Activated naive CD4-positive, alpha-beta T cell treated with anti-CD3 and anti-CD28 coated beads for 36 hours (primary cell): ENCODE results near the gene KLKB1. TPM values are rescaled to one million over a fixed set of nuclear protein-coding genes. Genes with fewer than 3 reads are reported as not detected.
A peak's percentile ranks its signal among the peaks of the same experiment; 100 is the strongest.

Source experiments
- CTCF ChIA-PET: fragments of 350-600 bp; sonication (Branson Sonifier 250); formaldehyde crosslinking; loops from one replicate; lab custom pipeline; 2021; ENCODE audit warnings: antibody characterized with exemption; lab: Charles Lee
- DNase-seq: peaks from one replicate; pipeline ENCODE4 v3.0.0-alpha.2; 2020
- H3K27ac Mint-ChIP-seq: one replicate; pipeline ENCODE4 v1.8.0; 2021; ENCODE audit warnings: mild to moderate bottlenecking, mixed read lengths
- H3K27me3 Mint-ChIP-seq: one replicate; pipeline ENCODE4 v1.8.0; 2021; ENCODE audit warnings: low read depth, mixed read lengths
- H3K36me3 Mint-ChIP-seq: one replicate; pipeline ENCODE4 v1.8.0; 2021; ENCODE audit warnings: low read depth, mixed read lengths
- H3K4me1 Mint-ChIP-seq: one replicate; pipeline ENCODE4 v1.8.0; 2021; ENCODE audit warnings: low read depth, mixed read lengths
- H3K4me3 Mint-ChIP-seq: one replicate; pipeline ENCODE4 v1.8.0; 2021; ENCODE audit warnings: mild to moderate bottlenecking, moderate library complexity, mixed read lengths
- H3K9me3 Mint-ChIP-seq: one replicate; pipeline ENCODE4 v1.8.0; 2021; ENCODE audit warnings: mixed read lengths
- intact Hi-C: fragments of 100-400 bp; cut with micrococcal nuclease; formaldehyde crosslinking; loops from one replicate; pipeline ENCODE4 v1.15.1; 2023
- total RNA-seq, 2 experiments: library from RNA; stranded (reverse); gene quantifications; one replicate each; pipeline ENCODE4 v1.2.3, GENCODE V29; 2021

KLKB1 gene
- total RNA-seq, 2 experiments from 2014 or later = not detected

DNA sequence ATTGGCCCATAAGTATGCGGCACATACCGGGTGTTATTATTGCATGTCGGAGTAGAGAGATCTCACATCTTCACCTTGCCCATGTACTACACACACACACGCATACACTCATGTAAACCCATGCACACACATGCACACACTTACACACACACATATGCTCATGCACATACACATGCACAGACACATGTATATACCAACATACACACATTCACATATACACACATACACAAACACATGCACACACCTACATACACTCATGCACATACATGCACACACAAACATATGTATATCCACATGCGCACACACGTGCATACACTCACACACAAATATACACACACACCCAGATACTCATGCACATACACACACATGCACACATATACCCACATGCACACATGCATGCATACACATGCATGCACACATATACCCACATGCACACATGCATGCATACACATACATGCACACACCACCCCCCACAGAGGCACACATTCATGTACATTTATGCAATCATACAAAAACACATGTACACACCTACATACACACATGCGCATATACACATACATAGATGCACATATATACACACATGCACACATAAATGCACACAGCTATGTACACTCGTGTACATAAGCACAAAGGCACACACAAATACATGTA lies 24.7 kb upstream of the KLKB1 start:
- intact Hi-C loops = loop anchor here (1.0 to 5.0 kb wide), 4 partner anchors 11 to 615 kb away; partner anchors contain the start of gene CYP4V2
- Mint-ChIP-seq H3K27ac (no peak overlapping the region), H3K4me3 (peak overlapping the region; percentile 61), H3K27me3 (no peaks in the 10 kb centered on the region), H3K4me1 (peaks cover 34% of the 10 kb centered on the region), H3K9me3 (no peaks in the 10 kb centered on the region), H3K36me3 (no peaks in the 10 kb centered on the region)
- DNase-seq = no peak
- CTCF ChIA-PET = interaction anchor here (1.3 to 5.1 kb wide), 2 partner anchors 11 to 39 kb away, joined by 3 to 44 read pairs; partner anchors contain the start of gene CYP4V2

DNA sequence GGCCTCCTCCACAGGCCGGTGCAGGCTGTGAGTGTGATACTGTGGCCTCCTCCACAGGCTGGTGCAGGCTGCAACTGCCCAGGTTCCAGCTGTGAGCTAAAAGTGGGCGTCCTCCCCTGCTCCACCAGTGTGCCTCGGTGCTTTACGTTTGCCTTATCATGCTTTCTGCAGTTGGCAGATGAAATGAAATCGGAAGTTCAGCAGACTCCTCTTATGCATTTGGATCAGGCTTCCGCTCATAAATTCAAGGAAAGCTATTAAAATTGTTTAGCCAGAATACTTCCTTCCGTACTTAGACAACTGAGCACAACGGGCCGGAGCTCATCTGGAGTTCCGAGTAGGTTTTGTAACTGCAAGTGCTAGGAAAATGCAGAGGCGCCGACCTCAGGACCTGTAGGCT lies 23.9 kb upstream of the KLKB1 start:
- H3K27ac Mint-ChIP-seq = peak overlapping the region; percentile 79
- CTCF ChIA-PET = interaction anchor here (0.6 to 5.1 kb wide), 3 partner anchors 12 to 630 kb away, joined by 3 to 44 read pairs (median 3); partner anchors contain the start of gene CYP4V2

DNA sequence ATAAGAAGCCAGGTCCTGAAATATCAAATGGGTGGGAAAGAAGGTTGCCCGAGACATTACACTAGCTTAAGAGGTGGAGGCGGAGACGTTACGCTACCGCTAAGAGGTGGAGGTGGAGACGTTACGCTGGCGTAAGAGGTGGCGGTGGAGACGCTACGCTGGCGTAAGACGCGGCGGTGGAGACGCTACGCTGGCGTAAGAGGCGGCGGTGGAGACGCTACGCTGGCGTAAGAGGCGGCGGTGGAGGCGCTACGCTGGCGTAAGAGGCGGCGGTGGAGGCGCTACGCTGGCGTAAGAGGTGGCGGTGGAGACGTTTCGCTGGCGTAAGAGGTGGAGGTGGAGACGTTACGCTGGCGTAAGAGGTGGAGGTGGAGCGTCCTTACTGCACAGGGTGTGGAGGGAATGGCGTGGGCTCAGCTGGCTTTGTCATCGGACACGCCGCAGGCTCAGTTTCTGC lies 23.2 kb upstream of the KLKB1 start:
- Mint-ChIP-seq H3K4me1 (peaks cover 34% of the 10 kb centered on the region), H3K27me3 (no peaks in the 10 kb centered on the region), H3K4me3 (peak overlapping the region; percentile 61), H3K9me3 (peaks cover 2% of the 10 kb centered on the region), H3K27ac (peak overlapping the region; percentile 79), H3K36me3 (peaks cover 6% of the 10 kb centered on the region)
- intact Hi-C loops = loop anchor here (5.0 kb wide), 1 partner anchor 617 kb away; no protein-coding TSS in a partner anchor
- DNase-seq = peak; percentile 86
- CTCF ChIA-PET = interaction anchor here (0.6 to 5.1 kb wide), 4 partner anchors 13 to 631 kb away, joined by 3 to 44 read pairs (median 4); partner anchors contain the start of gene CYP4V2

More for the DNA sequence above, 23.9 kb upstream of the KLKB1 start:
- peak; percentile 21 for DNase-seq
- Mint-ChIP-seq H3K9me3 (no peaks in the 10 kb centered on the region), H3K27me3 (no peaks in the 10 kb centered on the region), H3K4me1 (peaks cover 34% of the 10 kb centered on the region), H3K36me3 (no peaks in the 10 kb centered on the region), H3K4me3 (peak overlapping the region; percentile 61)
- intact Hi-C loops = loop anchor here (2.0 to 5.0 kb wide), 2 partner anchors 59 to 616 kb away; no protein-coding TSS in a partner anchor

DNA sequence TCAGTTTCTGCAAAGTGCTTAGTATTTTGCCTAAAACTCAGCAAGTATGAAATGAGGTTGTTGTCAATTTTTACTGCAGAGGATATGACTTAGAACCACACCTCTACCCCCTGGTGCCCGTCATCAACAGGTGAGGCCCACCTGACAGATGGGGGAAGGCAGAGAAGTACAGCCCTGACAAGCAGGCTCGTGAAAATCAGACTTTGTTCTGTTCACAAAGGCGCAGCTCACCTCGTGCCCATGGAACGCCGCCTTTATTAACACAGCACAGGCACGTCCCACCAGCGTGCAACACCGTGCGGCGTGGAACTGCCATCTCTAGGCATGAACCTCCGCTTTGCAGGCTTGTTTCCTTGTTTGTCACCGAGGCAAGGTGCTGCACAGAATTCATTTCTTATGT lies 22.6 kb upstream of the KLKB1 start:
- intact Hi-C loops = loop anchor here (5.0 kb wide), 1 partner anchor 617 kb away; no protein-coding TSS in a partner anchor
- Mint-ChIP-seq H3K36me3 (peaks cover 12% of the 10 kb centered on the region), H3K27me3 (no peaks in the 10 kb centered on the region), H3K9me3 (peaks cover 2% of the 10 kb centered on the region), H3K4me3 (peak overlapping the region; percentile 61), H3K27ac (peak overlapping the region; percentile 79), H3K4me1 (peaks cover 34% of the 10 kb centered on the region)
- DNase-seq = peak; percentile 22
- CTCF ChIA-PET = interaction anchor here (1.1 to 5.1 kb wide), 2 partner anchors 13 to 40 kb away, joined by 4 to 44 read pairs; partner anchors contain the start of gene CYP4V2

DNA sequence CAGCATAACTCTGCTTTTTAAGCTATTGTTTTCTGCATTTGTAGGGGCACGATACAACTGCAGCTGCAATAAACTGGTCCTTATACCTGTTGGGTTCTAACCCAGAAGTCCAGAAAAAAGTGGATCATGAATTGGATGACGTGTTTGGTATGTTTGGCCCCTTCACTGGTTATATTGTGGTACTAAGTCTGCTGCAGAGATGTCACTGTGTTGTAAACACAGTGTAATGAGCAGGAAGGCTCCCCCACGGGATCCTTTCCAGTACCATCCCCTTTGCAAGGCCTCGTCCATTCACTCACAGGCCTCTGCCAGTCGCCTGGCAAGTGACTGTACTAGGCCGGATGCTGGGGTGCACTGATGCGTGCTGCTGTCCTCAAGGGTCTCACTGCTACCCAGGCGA lies 22.2 kb upstream of the KLKB1 start:
- H3K27ac Mint-ChIP-seq = peak overlapping the region; percentile 1
- peak overlapping the region; percentile 39 for H3K4me3 Mint-ChIP-seq
- no peaks in the 10 kb centered on the region for H3K27me3 Mint-ChIP-seq
- CTCF ChIA-PET = interaction anchor here (1.1 to 5.1 kb wide), 2 partner anchors 14 to 41 kb away, joined by 4 to 44 read pairs; partner anchors contain the start of gene CYP4V2
- H3K4me1 Mint-ChIP-seq = peaks cover 34% of the 10 kb centered on the region
- H3K9me3 Mint-ChIP-seq = peaks cover 2% of the 10 kb centered on the region
- peaks cover 15% of the 10 kb centered on the region for H3K36me3 Mint-ChIP-seq
- intact Hi-C loops = no loop called here
- DNase-seq = no peak

DNA sequence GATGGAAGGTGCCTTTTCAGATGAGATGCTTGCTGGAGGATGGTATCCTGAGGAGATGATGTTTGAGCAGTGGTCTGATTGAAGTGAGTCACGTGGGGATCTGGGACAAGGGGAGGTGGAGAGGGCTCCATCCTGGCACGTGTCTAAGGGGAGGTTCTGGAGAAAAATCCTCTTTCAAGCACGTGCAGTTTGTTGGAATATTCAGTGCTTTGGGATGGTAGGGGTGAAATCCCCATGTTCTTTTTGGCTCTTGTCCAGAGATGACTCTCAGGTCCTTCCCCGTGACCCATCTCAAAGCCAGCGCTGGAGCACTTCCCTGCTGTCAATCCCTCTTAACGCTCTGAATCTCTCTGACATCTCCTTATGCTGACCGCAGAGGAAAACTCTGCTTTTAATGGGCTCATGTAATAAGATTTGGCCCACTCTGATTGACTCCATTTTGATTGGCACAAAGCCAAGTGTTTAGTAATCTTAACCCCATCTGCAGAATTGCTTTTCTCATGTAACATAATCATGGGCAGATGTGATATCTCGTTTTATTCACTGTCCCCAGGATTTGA lies 10.8 kb upstream of the KLKB1 start:
- Mint-ChIP-seq H3K27me3 (peaks cover 2% of the 10 kb centered on the region), H3K9me3 (no peaks in the 10 kb centered on the region), H3K36me3 (peaks cover 8% of the 10 kb centered on the region), H3K27ac (no peak overlapping the region), H3K4me1 (no peaks in the 10 kb centered on the region), H3K4me3 (no peak overlapping the region)
- intact Hi-C loops = no loop called here
- DNase-seq = no peak
- CTCF ChIA-PET = no interaction called here

DNA sequence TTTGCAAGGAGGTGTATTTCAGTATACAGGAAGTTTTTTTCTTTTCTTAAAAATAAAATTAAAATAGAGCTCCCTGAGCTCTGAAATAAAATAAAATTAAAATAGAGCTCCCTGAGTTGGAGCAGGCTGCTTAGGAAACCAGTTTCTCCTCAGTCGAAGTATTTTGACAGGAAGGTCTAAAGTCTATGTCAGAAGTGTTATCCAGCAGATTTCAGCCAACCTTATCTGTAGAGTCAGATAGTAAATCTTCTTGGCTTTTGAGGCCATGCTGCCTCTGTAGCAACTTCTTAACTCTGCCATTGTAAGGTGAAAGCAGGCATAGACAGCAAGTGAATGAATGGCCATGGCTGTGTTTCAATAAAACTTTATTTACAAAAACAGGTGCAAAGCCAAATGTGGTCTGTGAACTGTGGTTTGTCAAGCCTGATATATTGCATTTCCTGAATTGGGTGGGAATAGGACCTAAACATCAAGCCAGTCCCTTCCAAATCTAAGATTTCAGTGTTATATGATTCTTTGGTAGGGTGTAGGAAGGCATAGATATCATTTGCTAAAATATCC lies 9.5 kb upstream of the KLKB1 start:
- CTCF ChIA-PET = no interaction called here
- intact Hi-C loops = no loop called here
- H3K4me3 Mint-ChIP-seq = no peak overlapping the region

DNA sequence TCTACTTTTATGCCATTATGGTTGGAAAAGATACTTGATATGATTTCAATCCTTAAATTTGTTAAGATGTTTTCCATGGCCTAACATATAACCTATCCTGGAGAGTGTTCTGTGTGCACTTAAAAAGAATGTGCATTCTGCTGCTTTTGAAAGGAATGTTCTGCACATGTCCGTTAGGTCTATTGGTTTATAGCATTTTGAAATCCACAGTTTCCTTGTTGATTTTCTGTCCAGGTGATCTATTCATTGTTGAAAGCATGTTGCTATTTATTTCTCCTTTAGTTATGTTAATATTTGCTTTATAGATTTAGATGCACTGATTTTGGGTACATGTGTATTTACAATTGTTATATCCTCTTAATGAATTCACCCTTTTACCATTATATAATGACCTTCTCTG lies 5.7 kb upstream of the KLKB1 start:
- peaks cover 12% of the 10 kb centered on the region for H3K36me3 Mint-ChIP-seq
- no peak for DNase-seq
- peaks cover 11% of the 10 kb centered on the region for H3K27me3 Mint-ChIP-seq
- H3K9me3 Mint-ChIP-seq = peaks cover 14% of the 10 kb centered on the region
- intact Hi-C loops = no loop called here
- H3K4me3 Mint-ChIP-seq = no peak overlapping the region
- CTCF ChIA-PET = no interaction called here
- no peaks in the 10 kb centered on the region for H3K4me1 Mint-ChIP-seq
- H3K27ac Mint-ChIP-seq = no peak overlapping the region

More for the DNA sequence above, 9.5 kb upstream of the KLKB1 start:
- DNase-seq = no peak
- Mint-ChIP-seq H3K27ac (no peak overlapping the region), H3K4me1 (no peaks in the 10 kb centered on the region), H3K9me3 (no peaks in the 10 kb centered on the region), H3K36me3 (no peaks in the 10 kb centered on the region), H3K27me3 (peaks cover 4% of the 10 kb centered on the region)

DNA sequence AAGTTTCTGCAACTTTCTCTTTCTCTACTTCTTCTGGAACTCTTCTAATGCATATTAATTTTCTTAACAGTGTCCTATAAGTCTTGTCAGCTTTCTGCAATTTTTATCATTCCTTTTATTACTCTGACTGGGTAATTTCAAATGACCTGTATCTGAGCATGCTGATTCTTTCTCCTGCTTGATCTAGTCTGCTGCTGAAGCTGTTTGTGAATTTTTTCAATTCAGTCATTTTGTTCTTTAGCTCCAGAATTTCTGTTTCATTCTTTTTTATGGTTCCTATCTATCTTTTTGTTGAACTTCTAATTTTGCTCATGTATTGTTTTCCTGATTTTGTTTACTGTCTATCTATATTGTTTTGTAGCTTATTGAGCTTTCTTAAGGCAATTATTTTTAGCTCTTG lies 1.5 kb upstream of the KLKB1 start:
- intact Hi-C loops = no loop called here
- CTCF ChIA-PET = no interaction called here
- Mint-ChIP-seq H3K4me1 (no peaks in the 10 kb centered on the region), H3K9me3 (peaks cover 18% of the 10 kb centered on the region), H3K36me3 (peaks cover 15% of the 10 kb centered on the region), H3K4me3 (no peak overlapping the region), H3K27me3 (peaks cover 11% of the 10 kb centered on the region), H3K27ac (no peak overlapping the region)
- no peak for DNase-seq

DNA sequence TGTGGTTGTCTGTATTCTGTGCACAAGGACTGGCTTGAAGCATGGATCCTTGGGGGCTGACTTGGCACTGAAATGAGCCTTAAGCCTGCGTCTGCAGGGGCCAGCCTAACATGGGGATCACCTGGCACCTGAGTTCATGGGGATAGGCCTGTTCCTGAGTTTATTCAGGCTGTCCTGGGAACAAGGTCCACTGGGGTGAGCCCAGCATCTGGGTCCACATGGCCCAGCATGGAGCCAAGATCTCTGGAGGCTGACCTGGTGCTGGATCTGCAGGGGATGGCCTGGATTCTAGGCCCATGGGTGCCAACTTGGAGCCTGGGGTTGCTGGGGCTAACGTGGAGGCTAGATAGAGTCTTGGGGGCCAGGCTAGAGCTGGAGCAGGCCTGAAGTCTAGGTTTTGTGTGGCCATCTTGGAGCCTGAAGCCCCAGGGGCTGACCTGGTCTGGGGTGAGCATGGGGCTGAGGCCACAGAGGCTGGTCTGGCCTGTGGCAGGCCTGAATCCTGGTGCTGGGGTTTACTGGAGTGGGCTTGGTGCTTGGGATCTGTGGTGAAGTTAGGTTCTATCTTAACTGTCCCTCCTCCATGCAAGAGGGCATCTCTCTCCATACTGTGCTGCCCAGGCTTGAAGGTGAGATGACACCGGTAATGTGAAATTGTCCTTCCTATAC lies 652 bp upstream of the KLKB1 start:
- no peak overlapping the region for H3K4me3 Mint-ChIP-seq
- intact Hi-C loops = no loop called here
- H3K4me1 Mint-ChIP-seq = no peaks in the 10 kb centered on the region
- H3K27ac Mint-ChIP-seq = no peak overlapping the region
- CTCF ChIA-PET = no interaction called here
- peaks cover 7% of the 10 kb centered on the region for H3K27me3 Mint-ChIP-seq
- H3K36me3 Mint-ChIP-seq = peaks cover 15% of the 10 kb centered on the region
- H3K9me3 Mint-ChIP-seq = peaks cover 18% of the 10 kb centered on the region
- no peak for DNase-seq

DNA sequence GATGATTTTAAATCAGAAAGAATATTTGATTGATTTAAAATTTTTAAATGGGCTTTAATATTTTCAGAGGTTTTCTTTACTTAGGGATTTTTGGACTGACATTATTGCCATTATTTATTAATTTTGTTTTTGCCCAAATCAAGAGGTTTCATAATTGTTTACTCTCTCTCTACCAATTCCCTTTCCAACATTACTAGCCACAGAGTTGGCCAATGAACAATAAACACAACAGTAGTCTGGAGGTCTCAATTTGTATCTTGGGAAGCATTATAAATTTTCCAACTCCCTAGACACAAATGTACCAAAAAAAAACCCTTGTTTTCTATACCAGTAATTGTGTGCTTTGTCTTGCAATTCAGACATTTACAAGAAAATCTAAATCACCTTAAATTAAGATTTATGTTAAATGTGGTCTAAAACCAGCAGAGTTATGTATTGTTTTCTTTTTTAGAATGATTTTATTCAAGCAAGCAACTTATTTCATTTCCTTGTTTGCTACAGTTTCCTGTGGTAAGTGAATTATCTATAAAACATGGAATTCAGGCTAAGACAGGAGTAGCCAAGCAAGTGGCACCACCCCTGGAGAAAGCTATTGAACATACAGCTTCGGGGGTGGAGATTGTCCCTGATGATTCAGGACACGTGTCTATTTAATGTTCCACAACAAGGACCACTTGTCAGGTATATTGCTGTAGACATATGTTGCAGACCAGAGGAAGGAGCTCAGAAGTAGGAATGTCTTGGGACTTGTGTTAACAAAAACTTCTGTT lies 622 bp downstream of the KLKB1 start:
- CTCF ChIA-PET = interaction anchor here (0.5 to 1.1 kb wide), 2 partner anchors 499 to 1850 kb away, joined by 3 read pairs; no protein-coding TSS in a partner anchor
- intact Hi-C loops = no loop called here
- H3K27ac Mint-ChIP-seq = no peak overlapping the region
- peaks cover 7% of the 10 kb centered on the region for H3K27me3 Mint-ChIP-seq
- H3K9me3 Mint-ChIP-seq = peaks cover 18% of the 10 kb centered on the region
- no peak overlapping the region for H3K4me3 Mint-ChIP-seq
- no peak for DNase-seq
- no peaks in the 10 kb centered on the region for H3K4me1 Mint-ChIP-seq
- H3K36me3 Mint-ChIP-seq = peaks cover 15% of the 10 kb centered on the region
